Raji (cell line): Measurements from ENCODE around the gene ARHGAP45.
A peak's percentile ranks its signal among the peaks of the same experiment; 100 is the strongest.

ENCODE experiments used
- POLR2A ChIP-seq: IDR thresholded peaks from 2 replicates; pipeline ENCODE4 v1.6.1; 2011; ENCODE audit warnings: low read depth, low read length, control low read depth; ENCODE audit not compliant: insufficient read depth

ARHGAP45 gene, protein sequence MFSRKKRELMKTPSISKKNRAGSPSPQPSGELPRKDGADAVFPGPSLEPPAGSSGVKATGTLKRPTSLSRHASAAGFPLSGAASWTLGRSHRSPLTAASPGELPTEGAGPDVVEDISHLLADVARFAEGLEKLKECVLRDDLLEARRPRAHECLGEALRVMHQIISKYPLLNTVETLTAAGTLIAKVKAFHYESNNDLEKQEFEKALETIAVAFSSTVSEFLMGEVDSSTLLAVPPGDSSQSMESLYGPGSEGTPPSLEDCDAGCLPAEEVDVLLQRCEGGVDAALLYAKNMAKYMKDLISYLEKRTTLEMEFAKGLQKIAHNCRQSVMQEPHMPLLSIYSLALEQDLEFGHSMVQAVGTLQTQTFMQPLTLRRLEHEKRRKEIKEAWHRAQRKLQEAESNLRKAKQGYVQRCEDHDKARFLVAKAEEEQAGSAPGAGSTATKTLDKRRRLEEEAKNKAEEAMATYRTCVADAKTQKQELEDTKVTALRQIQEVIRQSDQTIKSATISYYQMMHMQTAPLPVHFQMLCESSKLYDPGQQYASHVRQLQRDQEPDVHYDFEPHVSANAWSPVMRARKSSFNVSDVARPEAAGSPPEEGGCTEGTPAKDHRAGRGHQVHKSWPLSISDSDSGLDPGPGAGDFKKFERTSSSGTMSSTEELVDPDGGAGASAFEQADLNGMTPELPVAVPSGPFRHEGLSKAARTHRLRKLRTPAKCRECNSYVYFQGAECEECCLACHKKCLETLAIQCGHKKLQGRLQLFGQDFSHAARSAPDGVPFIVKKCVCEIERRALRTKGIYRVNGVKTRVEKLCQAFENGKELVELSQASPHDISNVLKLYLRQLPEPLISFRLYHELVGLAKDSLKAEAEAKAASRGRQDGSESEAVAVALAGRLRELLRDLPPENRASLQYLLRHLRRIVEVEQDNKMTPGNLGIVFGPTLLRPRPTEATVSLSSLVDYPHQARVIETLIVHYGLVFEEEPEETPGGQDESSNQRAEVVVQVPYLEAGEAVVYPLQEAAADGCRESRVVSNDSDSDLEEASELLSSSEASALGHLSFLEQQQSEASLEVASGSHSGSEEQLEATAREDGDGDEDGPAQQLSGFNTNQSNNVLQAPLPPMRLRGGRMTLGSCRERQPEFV

DNA sequence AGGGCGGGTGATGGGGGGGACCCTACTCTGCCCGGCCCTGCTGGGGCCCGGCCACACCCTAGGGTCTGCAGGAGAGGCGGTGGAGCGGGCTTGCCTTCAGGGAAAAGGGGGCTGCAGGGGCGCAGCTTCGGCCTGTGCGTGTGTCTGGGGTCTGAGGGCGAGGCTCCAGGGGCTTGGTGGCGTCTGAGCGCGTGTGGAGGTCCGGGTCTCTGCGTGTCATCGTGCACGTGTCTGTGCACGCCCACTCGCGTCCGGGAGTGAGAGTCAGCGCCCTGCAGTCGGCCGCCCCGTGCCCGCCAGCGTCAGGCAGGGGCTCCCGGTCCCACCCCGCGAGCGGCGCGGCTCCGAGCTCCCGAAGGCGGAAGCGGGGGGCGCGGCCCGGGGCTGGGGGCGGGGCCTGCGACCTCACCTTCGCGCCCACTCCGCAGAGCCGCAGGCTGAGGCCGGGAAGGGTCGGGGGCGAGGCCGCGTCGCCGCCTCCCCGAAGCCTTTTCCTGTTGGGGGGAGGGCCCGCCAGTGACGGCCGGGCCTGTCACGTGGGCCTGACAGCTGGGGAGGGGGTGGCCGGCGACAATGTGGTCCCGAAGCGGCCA, at the start of gene ARHGAP45:
Gene ARHGAP45, plus strand, starts transcription at position 420 of the 593 bp plus-strand sequence. CDS start 239 bp downstream, outside the sequence.
- peak; percentile 70 for TF ChIP-seq POLR2A

DNA sequence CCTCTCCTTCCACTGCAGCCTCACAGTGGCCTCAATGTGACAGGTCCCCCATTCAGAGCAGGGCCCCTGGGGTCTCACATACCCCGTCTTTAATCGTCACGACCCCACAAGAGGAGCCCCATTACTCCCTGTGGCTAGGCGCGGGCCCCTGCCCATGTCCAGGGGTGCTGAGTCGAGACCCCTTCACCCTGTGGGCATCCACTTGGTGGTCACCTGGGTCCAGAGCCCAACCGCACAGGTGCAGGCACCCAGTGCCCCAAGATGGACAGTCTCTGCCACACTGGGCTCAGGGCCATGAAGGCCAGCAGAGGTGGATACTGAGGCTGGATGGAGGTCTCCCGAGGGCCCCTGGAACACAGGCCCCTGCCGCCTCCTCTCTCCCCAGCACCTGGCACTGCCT, 49.1 kb upstream of the ARHGAP45 start:
- TF ChIP-seq POLR2A = no peak

DNA sequence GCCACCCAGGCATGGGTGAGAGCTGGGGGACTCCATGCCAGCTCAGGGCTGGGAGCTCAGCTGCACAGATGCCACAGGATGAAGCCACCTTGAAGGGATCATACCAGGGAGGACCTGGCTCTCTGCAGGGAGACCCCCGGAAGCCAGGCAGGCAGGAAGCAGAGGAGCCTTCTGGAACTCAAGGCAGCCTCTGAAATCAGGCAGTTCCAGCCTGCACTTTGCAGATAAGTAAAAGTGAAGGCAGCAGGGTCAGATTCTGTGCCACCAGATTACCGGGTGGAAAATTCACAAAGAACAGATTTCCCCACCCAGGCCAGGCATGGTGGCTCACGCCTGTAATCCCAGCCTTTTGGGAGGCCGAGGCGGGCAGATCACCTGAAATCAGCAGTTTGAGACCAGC, 48.6 kb upstream of the ARHGAP45 start:
- no peak for TF ChIP-seq POLR2A

DNA sequence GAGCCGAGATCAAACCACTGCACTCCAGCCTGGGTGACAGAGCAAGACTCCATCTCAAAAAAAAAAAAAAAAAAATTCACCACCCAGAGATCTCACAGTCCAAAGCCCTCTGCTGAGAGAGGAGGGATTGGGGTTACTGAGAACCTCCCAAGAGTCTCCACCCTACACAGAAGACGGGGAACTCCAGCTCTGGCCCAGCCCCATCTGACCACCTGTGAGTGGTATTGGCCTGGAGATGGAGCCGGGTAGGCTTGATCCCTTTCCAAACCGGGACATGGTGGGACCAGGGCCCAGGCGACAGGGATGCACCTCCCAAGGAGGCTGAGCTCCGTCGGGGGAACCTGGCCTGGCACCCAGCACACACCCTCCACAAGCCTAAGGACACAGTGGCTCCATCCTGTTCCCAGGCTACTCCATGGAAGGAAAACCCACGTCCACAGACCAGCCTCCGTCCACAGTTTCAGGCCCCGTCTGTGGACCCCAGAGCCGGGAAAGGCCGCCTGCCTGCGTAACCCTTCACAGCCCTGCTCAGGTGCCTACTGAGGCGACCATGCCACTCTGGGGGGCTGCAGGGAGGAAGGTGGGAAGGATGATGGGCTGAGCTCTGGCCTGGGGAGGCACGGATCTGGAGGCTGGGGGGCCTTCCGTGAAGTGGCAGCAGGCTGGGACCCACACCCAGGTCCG, 47.9 kb upstream of the ARHGAP45 start:
- TF ChIP-seq POLR2A = no peak

DNA sequence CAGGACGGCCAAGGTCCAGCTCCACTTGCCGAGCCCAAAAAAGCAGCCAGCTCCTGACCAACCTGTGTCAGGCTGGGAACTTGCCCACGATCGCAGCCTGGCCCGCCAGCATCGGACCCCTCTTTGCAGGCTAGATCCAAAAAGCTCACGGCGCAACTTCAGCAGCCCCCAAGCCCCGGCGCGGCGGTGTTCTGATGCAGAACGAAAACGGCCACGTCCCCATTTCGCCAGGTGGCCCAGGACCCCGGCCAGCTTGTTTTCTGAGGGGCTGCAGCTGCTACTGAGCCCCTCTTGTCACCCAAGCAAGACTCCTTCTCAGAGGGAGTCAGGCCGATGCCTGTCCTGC, 47.4 kb upstream of the ARHGAP45 start:
- no peak for TF ChIP-seq POLR2A

DNA sequence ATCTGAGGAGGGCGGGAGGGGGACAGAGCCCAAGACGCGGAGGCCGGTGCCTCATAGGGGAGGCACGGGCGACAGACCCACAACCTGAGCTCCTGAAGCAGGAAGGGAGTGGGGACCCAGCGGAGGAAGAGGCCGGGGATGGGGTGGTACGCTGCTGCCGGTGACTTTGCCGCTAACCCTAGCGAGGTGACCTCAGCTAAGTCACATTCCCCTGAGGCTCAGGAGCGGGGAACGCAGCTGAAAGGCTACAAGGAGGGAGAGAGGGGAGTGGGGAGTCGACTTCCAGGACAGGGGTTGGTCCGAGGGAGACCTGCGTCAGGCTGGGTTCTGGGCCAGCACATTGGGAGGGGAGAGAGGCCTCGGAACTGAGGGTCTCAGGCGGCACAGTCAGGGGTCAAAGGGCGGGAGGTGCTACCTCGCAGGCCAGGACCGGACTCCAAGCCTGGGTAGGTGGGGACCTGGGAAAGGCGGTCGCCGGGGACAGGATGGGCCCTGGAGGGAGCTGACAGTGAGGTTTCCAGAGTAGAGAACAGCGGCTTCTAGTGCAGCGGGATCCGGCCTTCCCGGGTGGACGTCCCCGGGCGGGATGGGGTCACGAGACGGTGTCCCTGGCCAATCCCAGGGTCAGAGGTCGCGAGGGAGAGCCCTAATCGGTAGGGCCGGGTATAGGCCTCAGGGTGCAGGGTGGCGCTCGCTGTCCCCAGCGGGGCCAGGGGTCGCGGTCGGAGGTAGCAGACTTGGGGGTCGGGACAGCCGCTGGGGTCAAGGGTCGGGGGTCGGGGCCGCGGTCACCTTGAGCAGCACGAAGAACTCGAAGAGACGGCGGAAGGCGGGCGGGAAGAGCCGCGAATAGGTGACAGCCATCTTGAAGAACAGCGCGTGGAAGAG, 46.7 kb upstream of the ARHGAP45 start:
- no peak for TF ChIP-seq POLR2A

DNA sequence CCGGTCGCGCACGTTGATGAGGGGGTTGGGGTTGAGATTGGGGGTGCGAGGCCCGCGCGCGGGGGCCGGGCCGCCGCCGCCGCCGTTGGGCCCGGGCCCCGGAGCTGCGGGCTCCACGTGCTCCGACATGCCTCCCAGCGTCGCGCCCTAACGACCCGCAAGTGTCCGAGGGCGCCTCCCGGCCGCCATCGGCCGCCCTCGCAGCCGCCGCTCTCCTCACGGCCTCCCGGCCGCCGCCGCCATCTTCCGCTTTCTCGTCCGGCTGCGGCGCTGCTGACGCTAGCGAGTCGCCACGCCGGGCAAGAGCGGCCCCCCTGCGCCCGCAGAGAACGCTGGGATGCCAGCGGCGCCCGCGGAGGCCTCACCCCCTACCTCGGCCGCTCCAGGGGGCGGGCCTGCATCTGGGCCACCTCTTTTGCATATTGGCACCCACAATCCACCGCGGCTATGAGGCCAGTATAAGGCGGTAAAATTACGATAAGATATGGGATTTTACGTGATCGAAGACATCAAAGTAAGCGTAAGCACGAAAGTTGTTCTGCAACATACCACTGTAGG, 46.0 kb upstream of the ARHGAP45 start, which contains the start of gene TMEM259:
Gene TMEM259, minus strand, starts transcription at position 256 of the 558 bp plus-strand sequence. Its CDS starts 127 bp downstream, at position 129.
- TF ChIP-seq POLR2A = peak; percentile 57

DNA sequence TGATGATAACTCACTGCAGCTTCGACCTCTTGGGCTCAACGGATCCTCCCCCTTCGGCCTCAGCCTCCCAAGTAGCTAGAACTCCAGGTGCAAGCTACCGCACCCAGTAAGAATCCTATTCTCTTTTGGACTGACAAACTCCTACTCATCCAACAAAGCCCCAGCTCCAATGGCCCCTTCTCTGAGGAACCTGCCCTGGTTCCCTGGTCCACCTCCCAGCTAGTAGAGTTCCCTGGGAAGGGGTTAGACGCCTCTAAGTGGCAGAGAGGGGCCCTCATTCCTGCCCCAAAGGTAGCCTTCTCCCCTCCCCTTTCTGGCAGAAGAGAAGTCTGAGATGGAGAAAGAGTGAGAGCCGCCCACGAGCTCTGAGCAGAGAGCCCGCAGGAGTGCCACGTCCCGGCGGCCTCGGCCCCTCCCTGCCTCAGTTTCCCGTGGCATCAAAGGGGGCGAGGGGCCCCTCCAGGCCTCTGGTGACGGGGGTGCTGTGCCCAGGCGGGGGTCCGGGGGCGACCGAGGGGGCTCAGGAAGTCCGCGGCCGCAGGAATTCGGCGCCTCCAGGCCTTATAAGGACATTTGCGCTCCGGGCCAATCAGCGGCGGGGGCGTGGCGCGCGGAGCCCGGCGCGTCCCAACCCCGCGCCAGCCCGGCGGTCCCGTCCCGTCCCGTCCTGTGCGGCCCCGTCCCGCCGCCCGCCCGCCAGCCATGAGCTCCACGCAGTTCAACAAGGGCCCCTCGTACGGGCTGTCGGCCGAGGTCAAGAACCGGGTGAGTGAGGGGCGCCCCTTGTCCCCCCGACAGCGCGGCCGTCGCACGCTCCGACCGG, 40.8 kb upstream of the ARHGAP45 start, which contains the start of gene CNN2:
Gene CNN2, plus strand, starts transcription at position 649 of the 823 bp plus-strand sequence. Its CDS starts 54 bp downstream, at position 703.
- TF ChIP-seq POLR2A = peak; percentile 71

DNA sequence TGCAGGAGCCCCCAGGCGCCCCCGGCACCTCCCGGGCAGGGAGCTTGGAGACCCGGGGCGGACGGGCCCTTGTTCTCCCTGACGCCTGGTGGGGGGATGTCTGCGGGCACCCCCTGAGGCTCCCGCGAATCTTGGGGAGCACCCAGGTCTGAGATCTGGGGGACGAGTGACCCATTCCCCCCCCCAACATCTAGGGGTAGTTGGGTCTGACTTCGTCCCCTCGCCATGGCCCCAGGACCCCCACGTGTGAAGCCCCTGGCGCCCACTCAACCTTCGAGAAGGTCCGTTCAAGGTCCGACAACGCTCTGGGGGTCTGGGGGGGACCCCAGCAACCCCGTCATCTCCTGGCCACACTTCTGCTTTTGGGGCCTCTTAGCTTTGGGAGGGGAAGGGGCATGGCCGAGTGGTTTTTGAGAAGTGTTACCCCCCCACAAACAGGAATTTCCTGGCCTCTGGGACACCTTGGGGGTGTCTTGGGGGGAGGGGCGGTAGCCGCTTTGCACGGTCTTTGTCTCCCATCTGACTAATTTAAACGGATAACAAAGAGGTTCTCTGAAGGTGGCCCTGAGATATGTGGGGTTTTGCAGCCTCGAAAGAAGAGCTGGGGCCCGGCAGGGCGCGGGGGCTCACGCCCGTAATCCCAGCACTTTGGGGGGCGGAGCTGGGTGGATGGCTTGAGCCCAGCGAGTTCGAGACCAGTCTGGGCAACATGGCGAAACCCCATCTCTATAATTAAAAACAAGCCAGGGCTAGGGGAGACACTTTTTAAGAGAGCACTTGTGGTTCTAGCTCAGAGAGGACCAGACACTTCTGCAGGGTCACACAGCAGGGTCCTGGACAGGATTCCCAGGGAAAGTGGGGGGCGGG, 40.0 kb upstream of the ARHGAP45 start:
- TF ChIP-seq POLR2A = no peak; the same call in 1 of the 2 replicates

DNA sequence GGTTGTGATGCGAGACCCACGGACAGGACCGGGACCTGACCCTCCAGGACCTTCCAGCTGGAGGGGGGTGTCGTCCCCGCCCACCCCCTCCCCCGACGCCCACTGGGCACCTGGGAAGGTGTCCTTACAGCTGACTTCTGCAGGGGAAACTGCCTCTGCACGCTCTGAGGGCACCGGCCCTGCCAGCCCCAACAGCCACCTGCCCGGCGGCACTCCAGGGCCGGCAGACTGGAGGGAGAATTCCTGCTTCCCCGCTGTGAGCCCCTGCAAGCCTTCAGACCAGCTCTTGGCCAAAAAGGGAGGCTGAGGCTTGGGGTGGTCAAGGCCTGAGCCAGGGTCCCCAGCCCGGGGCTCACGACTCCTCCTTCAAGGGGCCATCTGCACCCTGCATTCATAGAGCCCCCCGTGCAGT, 39.3 kb upstream of the ARHGAP45 start:
- TF ChIP-seq POLR2A = no peak
